HFF-Myc (cell line): ENCODE data around the gene DYNLRB2.

ENCODE experiments used
- DNase-seq: peaks from one replicate; pipeline ENCODE4 v3.0.0-alpha.2; 2011; ENCODE audit warnings: low read depth; ENCODE audit errors: extremely low read depth
- H3K4me3 ChIP-seq: replicated peaks from 2 replicates; pipeline ENCODE4 v1.5.1; 2011; ENCODE audit warnings: low read depth, mild to moderate bottlenecking, control low read depth, low read length
- TF ChIP-seq, protein P1 (sequence below): IDR thresholded peaks from 2 replicates; pipeline ENCODE4 v1.5.1; 2012; ENCODE audit warnings: mild to moderate bottlenecking, low read depth, low read length, control low read depth; ENCODE audit errors: missing control alignments

The DYNLRB2 gene

DNA sequence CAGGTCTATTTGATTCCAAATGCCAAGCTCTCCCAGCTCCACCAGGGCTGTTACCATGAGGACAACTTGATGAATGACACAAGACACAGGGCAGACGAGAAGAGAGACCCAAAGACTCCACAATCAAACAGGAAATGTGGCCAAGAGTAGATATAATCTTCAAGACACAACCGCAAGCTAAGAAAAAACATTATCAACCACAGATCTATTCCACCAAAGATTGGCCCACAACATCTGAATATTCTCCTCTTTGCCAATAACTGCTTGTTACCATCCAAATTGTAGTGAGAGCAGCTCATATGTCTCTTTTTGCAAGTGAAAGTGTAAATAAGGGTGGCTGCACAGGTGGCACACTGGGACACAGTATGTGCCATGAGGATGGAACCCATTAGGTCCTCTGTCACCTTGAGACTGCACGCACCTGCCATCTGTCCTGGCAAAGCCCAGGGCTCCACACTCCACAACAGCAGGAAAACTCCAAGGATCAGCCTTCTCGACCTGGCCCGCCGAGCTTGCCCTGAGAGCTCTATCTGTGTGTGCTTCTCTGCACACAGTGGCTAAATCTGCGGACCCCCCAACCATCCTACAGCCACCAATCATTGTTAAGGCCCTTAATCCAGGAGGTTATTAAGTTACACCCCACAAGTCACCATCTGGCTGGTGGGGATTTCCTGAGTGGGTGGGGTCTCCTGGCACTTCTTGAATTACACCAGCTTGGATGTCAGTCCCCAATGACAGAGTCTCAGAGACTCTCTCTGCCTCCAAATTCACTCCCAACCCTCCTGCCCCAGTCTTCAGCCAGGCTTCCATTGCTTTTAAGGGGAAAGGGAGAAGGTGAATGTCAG, 50.5 kb downstream of the DYNLRB2 start:
- DNase-seq: no peak
- no peak overlapping the region for H3K4me3 ChIP-seq
- TF ChIP-seq, protein P1, sequence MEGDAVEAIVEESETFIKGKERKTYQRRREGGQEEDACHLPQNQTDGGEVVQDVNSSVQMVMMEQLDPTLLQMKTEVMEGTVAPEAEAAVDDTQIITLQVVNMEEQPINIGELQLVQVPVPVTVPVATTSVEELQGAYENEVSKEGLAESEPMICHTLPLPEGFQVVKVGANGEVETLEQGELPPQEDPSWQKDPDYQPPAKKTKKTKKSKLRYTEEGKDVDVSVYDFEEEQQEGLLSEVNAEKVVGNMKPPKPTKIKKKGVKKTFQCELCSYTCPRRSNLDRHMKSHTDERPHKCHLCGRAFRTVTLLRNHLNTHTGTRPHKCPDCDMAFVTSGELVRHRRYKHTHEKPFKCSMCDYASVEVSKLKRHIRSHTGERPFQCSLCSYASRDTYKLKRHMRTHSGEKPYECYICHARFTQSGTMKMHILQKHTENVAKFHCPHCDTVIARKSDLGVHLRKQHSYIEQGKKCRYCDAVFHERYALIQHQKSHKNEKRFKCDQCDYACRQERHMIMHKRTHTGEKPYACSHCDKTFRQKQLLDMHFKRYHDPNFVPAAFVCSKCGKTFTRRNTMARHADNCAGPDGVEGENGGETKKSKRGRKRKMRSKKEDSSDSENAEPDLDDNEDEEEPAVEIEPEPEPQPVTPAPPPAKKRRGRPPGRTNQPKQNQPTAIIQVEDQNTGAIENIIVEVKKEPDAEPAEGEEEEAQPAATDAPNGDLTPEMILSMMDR: no peak

DNA sequence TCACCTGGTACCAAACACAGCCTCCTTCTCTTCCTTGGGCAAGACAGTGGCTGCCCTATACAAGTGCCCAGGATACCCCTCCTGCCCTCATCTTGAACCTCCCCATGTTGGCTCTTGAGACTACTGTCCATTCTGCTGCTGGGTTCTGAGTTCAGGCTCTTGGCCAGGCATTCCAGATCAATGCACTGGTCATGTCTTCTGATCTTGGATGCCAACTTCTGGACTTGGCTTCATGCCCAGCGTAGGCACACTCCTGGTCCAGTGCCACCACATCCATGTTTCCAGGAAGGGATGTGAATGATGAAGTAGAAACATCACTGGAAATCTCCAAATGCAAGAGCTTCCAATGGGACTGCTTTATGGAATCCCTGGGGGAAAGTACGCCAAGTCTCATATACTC, 51.5 kb downstream of the DYNLRB2 start:
- no peak for DNase-seq
- H3K4me3 ChIP-seq: no peak overlapping the region
- TF ChIP-seq, protein P1: no peak

DNA sequence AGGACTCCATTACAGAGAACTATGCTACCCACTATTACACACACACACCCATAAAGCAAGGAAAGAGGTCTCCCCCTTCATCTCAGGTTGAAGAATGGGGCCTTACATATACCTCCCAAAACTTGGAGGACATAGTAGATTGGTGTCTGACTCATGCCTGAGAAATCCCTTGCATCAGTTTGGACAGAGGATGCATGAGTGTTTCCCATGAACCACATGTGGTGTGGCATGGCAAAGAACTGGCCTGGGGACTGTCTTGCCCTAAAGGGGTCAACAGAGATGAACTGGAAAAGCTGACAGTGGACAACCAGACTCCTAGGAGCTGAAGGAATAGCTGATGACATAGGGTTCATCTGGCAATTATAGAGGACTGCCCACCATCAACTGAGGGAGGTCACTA, 54.0 kb downstream of the DYNLRB2 start:
- H3K4me3 ChIP-seq: no peak overlapping the region
- no peak for DNase-seq
- TF ChIP-seq, protein P1: no peak

DNA sequence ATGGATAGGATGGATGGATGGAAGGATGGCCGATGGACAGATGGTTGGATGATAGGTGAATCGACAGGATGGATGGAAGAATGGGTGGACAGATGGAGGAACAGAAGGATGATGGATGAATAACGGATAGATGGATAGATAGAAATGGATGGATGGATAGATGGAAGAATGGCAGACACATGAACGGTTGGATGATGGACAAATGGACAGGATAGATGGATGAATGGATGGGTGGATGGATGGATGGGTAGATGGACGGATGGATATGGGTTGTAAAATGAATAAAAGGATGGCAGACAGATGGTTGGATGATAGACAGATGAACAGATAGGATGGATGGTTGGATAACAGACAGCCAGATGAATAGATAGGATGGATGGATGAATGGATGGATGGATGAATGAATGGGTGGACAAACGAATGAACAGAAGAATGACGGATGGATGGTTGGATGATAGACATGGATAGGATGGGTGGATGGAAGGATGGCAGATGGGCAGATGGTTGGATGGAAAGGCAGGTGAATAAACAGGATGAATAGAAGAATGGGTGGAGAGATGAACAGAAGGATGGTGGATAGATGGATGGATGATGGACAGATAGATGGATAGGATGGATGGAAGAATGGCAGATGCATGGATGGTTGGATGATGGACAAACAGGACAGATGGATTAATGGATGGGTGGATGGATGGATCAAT, 55.9 kb downstream of the DYNLRB2 start:
- TF ChIP-seq, protein P1: no peak
- no peak for DNase-seq
- H3K4me3 ChIP-seq: no peak overlapping the region

DNA sequence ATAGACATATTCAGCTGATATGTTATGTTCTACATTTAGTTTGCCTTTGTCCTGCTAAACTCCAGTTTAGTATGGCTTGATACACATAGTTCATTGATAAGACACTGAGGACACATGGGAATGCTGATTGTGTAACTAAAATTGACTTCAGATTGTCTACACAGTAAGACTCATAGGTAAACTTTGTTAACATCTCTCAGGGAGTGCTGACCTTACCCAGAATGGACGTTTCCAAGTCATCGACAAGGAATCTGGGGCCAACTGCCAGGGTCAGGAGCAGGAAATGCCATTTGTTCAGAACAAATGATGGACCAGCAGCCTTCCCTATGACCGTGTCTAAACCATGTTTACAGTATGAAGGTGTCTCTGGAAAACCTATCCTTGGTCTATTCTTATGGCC, 58.7 kb downstream of the DYNLRB2 start:
- DNase-seq: no peak
- H3K4me3 ChIP-seq: no peak overlapping the region
- TF ChIP-seq, protein P1: no peak
